Measurements from ENCODE around the gene RELA. TPM values are rescaled to one million over a fixed set of nuclear protein-coding genes. Genes with fewer than 3 reads are reported as not detected.

RELA gene
- total and polyA plus RNA-seq, 2 of the 13 experiments (the other 11 are each of a cell fraction or from before 2014, with no cell fraction given): 21.4 to 40.5 TPM

DNA sequence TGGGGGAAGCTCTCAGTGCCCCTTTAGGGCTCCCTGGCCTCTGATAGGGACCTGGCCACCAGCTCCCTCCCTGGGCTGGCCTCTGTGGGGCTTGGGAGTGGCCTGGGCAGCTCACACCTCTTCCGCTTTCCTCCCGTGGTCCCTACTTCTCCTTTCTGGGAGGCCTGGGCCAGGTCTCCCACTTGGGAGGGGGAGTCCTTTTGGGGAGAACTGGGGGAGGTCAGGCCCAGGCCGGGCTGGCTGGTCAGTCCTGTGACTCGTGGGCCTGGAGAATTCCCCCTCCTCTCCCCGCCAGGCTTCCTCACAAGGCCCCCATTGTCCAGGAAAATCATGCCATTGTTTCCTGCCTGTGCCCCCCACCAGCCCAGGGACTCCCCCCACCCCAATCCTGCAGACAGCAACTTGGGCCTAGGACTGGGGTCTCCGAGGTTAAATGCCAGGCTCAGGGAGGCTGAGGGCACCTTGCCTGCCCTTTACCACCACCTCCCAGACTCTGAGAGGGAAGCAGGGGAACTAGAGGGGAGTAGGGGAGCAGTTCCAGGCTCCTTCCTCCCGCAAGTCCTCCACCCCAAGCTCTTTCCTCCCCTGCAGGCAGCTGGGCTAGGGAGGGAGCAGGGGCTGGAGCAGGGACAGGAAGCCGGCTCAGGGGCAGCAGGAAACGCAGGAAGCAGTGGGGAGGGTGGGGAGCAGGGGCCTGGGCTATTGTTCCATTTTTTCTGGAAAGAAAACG, 51.5 kb downstream of the RELA start:
- H3K27me3 ChIP-seq (ENCODE audit: control insufficient read depth in 1 of 2, insufficient read depth in 2 of 2, low read length in 2 of 2): no peaks in the 10 kb centered on the region; a peak in 1 of 5 replicates
- WGBS (ENCODE audit: low lambda C conversion rate): 80% methylated on average over 7 of the region's 10 CpGs
- H3K9me3 ChIP-seq (ENCODE audit: low read length): no peaks in the 10 kb centered on the region
- H3K4me1 ChIP-seq (ENCODE audit: insufficient read depth, low read length): peaks cover 37% of the 10 kb centered on the region
- no peak for ATAC-seq
- in situ Hi-C loops (cut with HindIII; ENCODE audit: extremely low pct_ligation_motif_present, low pct_unique_long_range_greater_than_20kb) (loop anchor here (5.0 kb wide), 1 partner anchor 34 kb away; the partner anchor contains the start of gene EHBP1L1), intact Hi-C loops (cut with micrococcal nuclease; ENCODE audit: unreplicated experiment) (no loop called here)
- no peak for FAIRE-seq
- H3K4me2 ChIP-seq (ENCODE audit: low read depth, low read length): peak overlapping the region; percentile 96
- POLR2A ChIA-PET: interaction anchor here (0.8 to 4.3 kb wide), 5 partner anchors 9 to 59 kb away, joined by 3 to 47 read pairs (median 4); partner anchors contain the start of gene ZNRD2
- peak overlapping the region; percentile 84 to 97 (median 94); a peak in 5 of 6 replicates for H3K4me3 ChIP-seq (replicated peaks in 1 of 3; ENCODE audit: insufficient read depth in 1 of 3, low read depth in 2 of 3, low read length in 3 of 3)
- H3K9ac ChIP-seq (ENCODE audit: insufficient read depth, low read depth, low read length): peak overlapping the region; percentile 95
- peaks cover 21% of the 10 kb centered on the region; the same call in 1 of the 2 replicates for H4K20me1 ChIP-seq (ENCODE audit: insufficient read depth, low read length)
- BruUV-seq (replicated peaks): no TSS peak
- H3K79me2 ChIP-seq (ENCODE audit: insufficient read depth, low read length): peaks cover 52% of the 10 kb centered on the region
- H3K36me3 ChIP-seq (replicated peaks in 1 of 2; ENCODE audit: control insufficient read depth in 1 of 2, insufficient read depth in 2 of 2, low read length in 2 of 2): peaks cover 20 to 46% of the 10 kb centered on the region in 2 experiments; a peak in 4 of 5 replicates
- CTCF ChIA-PET (ENCODE audit: low intra/inter-chr PET ratio, low total read pairs): no interaction called here
- peak overlapping the region; percentile 31 for H3K27ac ChIP-seq (ENCODE audit: extremely low read length, insufficient read depth, low read length)
- DNase-seq (ENCODE audit: low spot score): no peak
- no peak overlapping the region for H2AFZ ChIP-seq (ENCODE audit: low read length)
- TF ChIP-seq SOX6 (IDR thresholded peaks at IDR 0.05) (no peak), SOX6 (CRISPR knock-in tag; IDR thresholded peaks at IDR 0.05) (0 out of 2 replicates have a peak, but pooled peaks have one; percentile 14), AGO2 (optimal IDR thresholded peaks at IDR 0.05; ENCODE audit: low read depth, low read length) (peak; percentile 59), ZFP37 (CRISPR knock-in tag; IDR thresholded peaks at IDR 0.05; ENCODE audit: borderline replicate concordance) (no peak), HIVEP1 (CRISPR knock-in tag; IDR thresholded peaks at IDR 0.05) (peak; percentile 46; the same call in 1 of the 2 replicates), ZNF263 (CRISPR knock-in tag; IDR thresholded peaks at IDR 0.05) (peak; percentile 89), XRCC5 (optimal IDR thresholded peaks at IDR 0.05; ENCODE audit: low read length) (peak; percentile 18), HOXA5 (CRISPR knock-in tag; IDR thresholded peaks at IDR 0.05) (no peak), EZH2 (conservative IDR thresholded peaks at IDR 0.05; ENCODE audit: low read depth, low read length) (no peak), ZNF256 (CRISPR knock-in tag; conservative IDR thresholded peaks at IDR 0.05) (no peak)
- TF ChIP-seq, protein P1, sequence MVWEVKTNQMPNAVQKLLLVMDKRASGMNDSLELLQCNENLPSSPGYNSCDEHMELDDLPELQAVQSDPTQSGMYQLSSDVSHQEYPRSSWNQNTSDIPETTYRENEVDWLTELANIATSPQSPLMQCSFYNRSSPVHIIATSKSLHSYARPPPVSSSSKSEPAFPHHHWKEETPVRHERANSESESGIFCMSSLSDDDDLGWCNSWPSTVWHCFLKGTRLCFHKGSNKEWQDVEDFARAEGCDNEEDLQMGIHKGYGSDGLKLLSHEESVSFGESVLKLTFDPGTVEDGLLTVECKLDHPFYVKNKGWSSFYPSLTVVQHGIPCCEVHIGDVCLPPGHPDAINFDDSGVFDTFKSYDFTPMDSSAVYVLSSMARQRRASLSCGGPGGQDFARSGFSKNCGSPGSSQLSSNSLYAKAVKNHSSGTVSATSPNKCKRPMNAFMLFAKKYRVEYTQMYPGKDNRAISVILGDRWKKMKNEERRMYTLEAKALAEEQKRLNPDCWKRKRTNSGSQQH (CRISPR knock-in tag; IDR thresholded peaks at IDR 0.05; ENCODE audit: low read depth): no peak
- TF ChIP-seq, protein P2, sequence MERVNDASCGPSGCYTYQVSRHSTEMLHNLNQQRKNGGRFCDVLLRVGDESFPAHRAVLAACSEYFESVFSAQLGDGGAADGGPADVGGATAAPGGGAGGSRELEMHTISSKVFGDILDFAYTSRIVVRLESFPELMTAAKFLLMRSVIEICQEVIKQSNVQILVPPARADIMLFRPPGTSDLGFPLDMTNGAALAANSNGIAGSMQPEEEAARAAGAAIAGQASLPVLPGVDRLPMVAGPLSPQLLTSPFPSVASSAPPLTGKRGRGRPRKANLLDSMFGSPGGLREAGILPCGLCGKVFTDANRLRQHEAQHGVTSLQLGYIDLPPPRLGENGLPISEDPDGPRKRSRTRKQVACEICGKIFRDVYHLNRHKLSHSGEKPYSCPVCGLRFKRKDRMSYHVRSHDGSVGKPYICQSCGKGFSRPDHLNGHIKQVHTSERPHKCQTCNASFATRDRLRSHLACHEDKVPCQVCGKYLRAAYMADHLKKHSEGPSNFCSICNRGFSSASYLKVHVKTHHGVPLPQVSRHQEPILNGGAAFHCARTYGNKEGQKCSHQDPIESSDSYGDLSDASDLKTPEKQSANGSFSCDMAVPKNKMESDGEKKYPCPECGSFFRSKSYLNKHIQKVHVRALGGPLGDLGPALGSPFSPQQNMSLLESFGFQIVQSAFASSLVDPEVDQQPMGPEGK (CRISPR knock-in tag; IDR thresholded peaks at IDR 0.05): peak; percentile 34; the same call in 1 of the 2 replicates
- TF ChIP-seq, protein P3, sequence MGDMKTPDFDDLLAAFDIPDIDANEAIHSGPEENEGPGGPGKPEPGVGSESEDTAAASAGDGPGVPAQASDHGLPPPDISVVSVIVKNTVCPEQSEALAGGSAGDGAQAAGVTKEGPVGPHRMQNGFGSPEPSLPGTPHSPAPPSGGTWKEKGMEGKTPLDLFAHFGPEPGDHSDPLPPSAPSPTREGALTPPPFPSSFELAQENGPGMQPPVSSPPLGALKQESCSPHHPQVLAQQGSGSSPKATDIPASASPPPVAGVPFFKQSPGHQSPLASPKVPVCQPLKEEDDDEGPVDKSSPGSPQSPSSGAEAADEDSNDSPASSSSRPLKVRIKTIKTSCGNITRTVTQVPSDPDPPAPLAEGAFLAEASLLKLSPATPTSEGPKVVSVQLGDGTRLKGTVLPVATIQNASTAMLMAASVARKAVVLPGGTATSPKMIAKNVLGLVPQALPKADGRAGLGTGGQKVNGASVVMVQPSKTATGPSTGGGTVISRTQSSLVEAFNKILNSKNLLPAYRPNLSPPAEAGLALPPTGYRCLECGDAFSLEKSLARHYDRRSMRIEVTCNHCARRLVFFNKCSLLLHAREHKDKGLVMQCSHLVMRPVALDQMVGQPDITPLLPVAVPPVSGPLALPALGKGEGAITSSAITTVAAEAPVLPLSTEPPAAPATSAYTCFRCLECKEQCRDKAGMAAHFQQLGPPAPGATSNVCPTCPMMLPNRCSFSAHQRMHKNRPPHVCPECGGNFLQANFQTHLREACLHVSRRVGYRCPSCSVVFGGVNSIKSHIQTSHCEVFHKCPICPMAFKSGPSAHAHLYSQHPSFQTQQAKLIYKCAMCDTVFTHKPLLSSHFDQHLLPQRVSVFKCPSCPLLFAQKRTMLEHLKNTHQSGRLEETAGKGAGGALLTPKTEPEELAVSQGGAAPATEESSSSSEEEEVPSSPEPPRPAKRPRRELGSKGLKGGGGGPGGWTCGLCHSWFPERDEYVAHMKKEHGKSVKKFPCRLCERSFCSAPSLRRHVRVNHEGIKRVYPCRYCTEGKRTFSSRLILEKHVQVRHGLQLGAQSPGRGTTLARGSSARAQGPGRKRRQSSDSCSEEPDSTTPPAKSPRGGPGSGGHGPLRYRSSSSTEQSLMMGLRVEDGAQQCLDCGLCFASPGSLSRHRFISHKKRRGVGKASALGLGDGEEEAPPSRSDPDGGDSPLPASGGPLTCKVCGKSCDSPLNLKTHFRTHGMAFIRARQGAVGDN (CRISPR knock-in tag; IDR thresholded peaks at IDR 0.05): 0 out of 2 replicates have a peak, but pooled peaks have one; percentile 10

Measured in HepG2 (cell line).